Suprapubic skin (tissue), 4 donors: ENCODE results near the gene MEF2C. TPM values are rescaled to one million over a fixed set of nuclear protein-coding genes. Genes with fewer than 3 reads are reported as not detected.

Experiments used
- DNase-seq, 2 donors: peaks; one replicate each; pipeline ENCODE4 v3.0.0-alpha.2; 2019; ENCODE audit warnings: low spot score in 2 of 2
- H3K27ac ChIP-seq: fragments of 200-600 bp; sonication (generic); one replicate; pipeline ENCODE4 v1.5.1; 2019
- H3K27me3 ChIP-seq: fragments of 200-600 bp; sonication (generic); one replicate; pipeline ENCODE4 v1.5.1; 2019
- H3K36me3 ChIP-seq: fragments of 200-600 bp; sonication (generic); one replicate; pipeline ENCODE4 v1.5.1; 2019
- H3K4me1 ChIP-seq: fragments of 200-600 bp; sonication (generic); one replicate; pipeline ENCODE4 v1.5.1; 2019
- H3K4me3 ChIP-seq: fragments of 200-600 bp; sonication (generic); one replicate; pipeline ENCODE4 v1.5.1; 2019; ENCODE audit warnings: mild to moderate bottlenecking
- H3K9me3 ChIP-seq: fragments of 200-600 bp; sonication (generic); one replicate; pipeline ENCODE4 v1.5.1; 2019
- CTCF ChIP-seq, 2 donors: fragments of 200-600 bp in 1 of 2; fragments of 450-650 bp in 1 of 2; sonication (generic) in 1 of 2; IDR thresholded peaks; one replicate each; pipeline ENCODE4 v1.5.1; 2016 to 2019; ENCODE audit warnings: antibody characterized with exemption in 2 of 2, mild to moderate bottlenecking in 1 of 2, moderate library complexity in 1 of 2
- EP300 ChIP-seq: sonication (generic); formaldehyde crosslinking; IDR thresholded peaks from one replicate; pipeline ENCODE4 v1.6.1; 2017; ENCODE audit warnings: antibody characterized with exemption
- POLR2A ChIP-seq, 2 donors: fragments of 450-650 bp; IDR thresholded peaks; one replicate each; pipeline ENCODE4 v1.6.1; 2017; ENCODE audit warnings: antibody characterized with exemption in 2 of 2, mild to moderate bottlenecking in 2 of 2, moderate library complexity in 2 of 2
- POLR2AphosphoS5 ChIP-seq, 3 donors: sonication (generic); formaldehyde crosslinking; IDR thresholded peaks; one replicate each; pipeline ENCODE4 v1.6.1; 2017; ENCODE audit warnings: antibody characterized with exemption in 3 of 3
- WGBS: methylation state at CpG from one replicate; pipeline ENCODE4 v1.1.5; 2018; 5-methylcytosine and 5-hydroxymethylcytosine counted together
- total RNA-seq, 4 donors: library from RNA; depleted of rRNA; stranded (reverse); fragments of >200 nt; gene quantifications; one replicate each; pipeline ENCODE4 v1.1.0, GENCODE V29; 2016

MEF2C gene
- total RNA-seq, 4 donors from 2014 or later = 5.9 to 15.9 (median 10.1) TPM

DNA sequence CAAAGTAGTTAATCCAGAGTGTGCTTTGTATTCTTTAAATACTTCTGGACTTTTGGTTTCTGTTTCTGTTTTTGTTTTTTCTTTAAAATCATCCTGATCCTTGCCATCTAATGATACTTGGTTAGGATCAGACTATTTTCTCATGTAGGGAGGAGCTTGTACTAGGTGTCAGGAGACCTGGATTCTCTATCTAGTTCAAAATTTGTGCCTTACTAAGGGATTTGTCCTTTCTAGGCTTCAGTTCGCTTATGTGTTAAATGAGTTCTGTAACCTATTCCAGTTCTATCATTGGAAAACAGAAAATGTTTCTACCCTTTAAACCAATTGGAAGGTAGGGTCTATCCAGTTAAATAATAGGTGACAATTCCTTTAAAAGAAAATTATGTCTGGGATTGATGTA lies 3.3 kb upstream of the MEF2C start:
- 67% methylated on average over 1 of the region's 1 CpG for WGBS
- TF ChIP-seq CTCF (IDR thresholded peaks at IDR 0.05) = no peak
- no peak for TF ChIP-seq POLR2AphosphoS5 (IDR thresholded peaks at IDR 0.05)
- no peak for TF ChIP-seq POLR2A (IDR thresholded peaks at IDR 0.05)
- TF ChIP-seq EP300 = no peak

DNA sequence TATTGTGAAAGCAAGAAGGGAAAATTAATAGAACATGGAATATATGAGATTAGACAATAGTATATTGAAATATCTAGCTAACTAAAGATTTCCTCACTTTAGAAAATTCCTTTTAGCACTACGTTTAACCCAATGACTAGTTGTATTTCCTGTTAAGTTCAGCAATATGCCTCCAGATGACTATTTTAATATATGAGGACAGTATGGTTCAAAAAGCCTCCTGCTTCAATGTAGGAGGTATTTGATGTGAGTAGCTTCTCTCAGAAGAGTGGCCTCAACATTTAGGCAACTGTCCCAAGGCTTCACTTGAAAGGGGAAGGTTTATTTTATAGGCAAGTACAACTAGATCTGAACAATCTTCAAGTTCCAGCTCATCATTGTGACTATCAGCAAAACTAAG lies 2.0 kb upstream of the MEF2C start:
- H3K27ac ChIP-seq = peak overlapping the region; percentile 21
- H3K4me3 ChIP-seq = no peak overlapping the region
- no peak for TF ChIP-seq CTCF (IDR thresholded peaks at IDR 0.05)
- TF ChIP-seq POLR2A (IDR thresholded peaks at IDR 0.05) = no peak
- no peak for TF ChIP-seq EP300
- no peak for TF ChIP-seq POLR2AphosphoS5 (IDR thresholded peaks at IDR 0.05)
- no peaks in the 10 kb centered on the region for H3K27me3 ChIP-seq
- H3K36me3 ChIP-seq = no peaks in the 10 kb centered on the region
- 33% methylated on average over 1 of the region's 1 CpG for WGBS
- no peak for DNase-seq
- H3K9me3 ChIP-seq = no peaks in the 10 kb centered on the region
- peaks cover 19% of the 10 kb centered on the region for H3K4me1 ChIP-seq

More for the DNA sequence above, 3.3 kb upstream of the MEF2C start:
- H3K36me3 ChIP-seq = no peaks in the 10 kb centered on the region
- no peak for DNase-seq
- H3K9me3 ChIP-seq = no peaks in the 10 kb centered on the region
- H3K27ac ChIP-seq = peak overlapping the region; percentile 5
- peak overlapping the region; percentile 20 for H3K4me3 ChIP-seq
- H3K27me3 ChIP-seq = no peaks in the 10 kb centered on the region
- peaks cover 16% of the 10 kb centered on the region for H3K4me1 ChIP-seq

DNA sequence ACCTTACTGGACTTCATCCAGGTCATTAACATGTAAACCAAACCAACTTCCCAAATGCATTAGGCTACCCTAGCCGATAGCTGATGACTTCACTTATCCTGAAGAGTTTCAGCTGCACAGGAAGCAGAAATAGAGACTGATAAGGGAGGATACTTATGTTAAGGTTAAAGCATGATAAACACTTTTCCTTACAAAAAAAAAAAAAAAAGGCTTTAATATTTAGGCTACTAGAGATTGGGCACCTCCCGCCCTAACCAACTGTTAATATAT lies 1.6 kb upstream of the MEF2C start:
- Histone ChIP-seq H3K9me3 (no peaks in the 10 kb centered on the region), H3K4me3 (peak overlapping the region; percentile 55), H3K27ac (peak overlapping the region; percentile 88), H3K27me3 (no peaks in the 10 kb centered on the region), H3K36me3 (no peaks in the 10 kb centered on the region), H3K4me1 (peaks cover 19% of the 10 kb centered on the region)
- no peak for DNase-seq
- TF ChIP-seq POLR2AphosphoS5 (IDR thresholded peaks at IDR 0.05) (no peak), POLR2A (IDR thresholded peaks at IDR 0.05) (no peak), CTCF (IDR thresholded peaks at IDR 0.05) (no peak), EP300 (no peak)
- WGBS = 34% methylated on average over 2 of the region's 2 CpGs

DNA sequence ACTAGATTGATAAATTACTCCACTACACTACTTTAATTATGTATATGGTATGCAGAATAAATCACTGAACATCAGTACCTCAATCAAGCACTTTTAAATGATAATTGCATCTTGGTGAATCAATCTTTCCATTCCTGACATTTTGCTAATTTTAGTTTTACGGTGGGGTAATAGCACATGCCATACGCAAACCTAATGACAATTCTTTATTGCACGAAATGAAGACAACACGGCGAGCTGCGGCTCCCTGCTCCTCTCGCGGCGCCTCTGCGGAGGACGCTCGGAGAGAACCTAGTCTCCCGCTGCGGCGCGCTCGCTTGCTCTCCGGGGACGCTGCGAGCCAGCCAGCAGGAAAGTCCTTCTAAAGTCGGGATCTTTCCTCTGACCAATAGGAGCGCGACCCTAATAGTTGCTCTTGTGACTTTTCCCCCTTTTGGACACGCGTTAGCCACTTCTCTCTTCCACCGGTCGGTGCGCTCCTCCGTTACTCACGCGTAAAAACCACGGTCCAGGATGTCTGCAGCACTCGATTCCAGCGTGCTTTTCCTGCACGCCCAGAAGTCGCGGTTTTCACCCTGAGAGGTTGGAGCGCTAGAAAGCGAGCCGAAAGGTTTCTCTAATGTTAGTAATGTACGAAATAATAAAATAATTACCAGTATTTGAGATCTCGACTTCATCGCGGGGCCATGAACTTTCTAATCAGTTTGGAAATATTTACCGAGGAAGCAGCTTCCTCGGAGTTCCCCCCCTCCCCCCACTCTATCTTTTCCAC lies 1.0 kb upstream of the MEF2C start:
- no peaks in the 10 kb centered on the region for H3K9me3 ChIP-seq
- no peaks in the 10 kb centered on the region for H3K27me3 ChIP-seq
- peak overlapping the region; percentile 88 for H3K27ac ChIP-seq
- DNase-seq = peak; percentile 74 to 81
- H3K4me1 ChIP-seq = peaks cover 19% of the 10 kb centered on the region
- 5% methylated on average over 46 of the region's 46 CpGs for WGBS
- TF ChIP-seq POLR2AphosphoS5 (IDR thresholded peaks at IDR 0.05) (peak in 1 of 3 donors; percentile 32), CTCF (IDR thresholded peaks at IDR 0.05) (no peak), EP300 (no peak), POLR2A (IDR thresholded peaks at IDR 0.05) (peak in 1 of 2 donors; percentile 18)
- H3K4me3 ChIP-seq = peak overlapping the region; percentile 55
- H3K36me3 ChIP-seq = no peaks in the 10 kb centered on the region

DNA sequence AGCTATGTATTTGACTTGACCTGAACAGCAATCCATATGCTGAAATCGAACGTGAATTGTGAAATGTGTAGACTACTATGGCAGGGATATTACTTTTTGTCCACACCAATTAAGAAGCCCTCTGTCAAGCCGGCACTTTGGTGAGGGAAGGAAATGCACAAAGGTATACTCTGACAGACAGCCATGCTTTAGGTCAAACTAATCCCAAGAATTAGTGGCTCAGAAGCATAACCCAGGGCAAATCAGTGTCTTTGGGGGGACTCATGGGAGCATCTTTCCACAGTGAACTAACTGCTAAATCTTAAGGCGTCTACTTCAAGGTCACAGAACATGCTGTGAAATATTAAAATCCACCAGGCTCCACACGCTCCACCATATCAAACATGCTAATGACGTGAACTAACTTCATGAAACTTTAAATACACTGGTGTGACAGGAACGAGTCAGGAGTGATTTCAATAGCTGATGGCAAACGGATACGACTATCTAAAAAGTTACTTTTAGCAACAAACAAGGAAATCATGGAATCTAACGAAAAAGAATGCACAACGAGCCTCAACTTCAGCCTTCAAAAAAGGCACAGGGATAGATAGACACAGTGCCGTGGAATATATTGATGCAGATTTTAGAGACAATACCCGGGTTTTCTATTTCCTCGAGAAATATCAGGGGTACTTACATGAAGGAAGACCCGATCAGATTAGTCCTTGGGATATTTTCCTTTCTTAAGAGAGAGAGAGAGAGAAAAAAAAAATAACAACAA lies 527 bp downstream of the MEF2C start:
- H3K27me3 ChIP-seq = no peaks in the 10 kb centered on the region
- H3K36me3 ChIP-seq = no peaks in the 10 kb centered on the region
- no peak for TF ChIP-seq EP300
- TF ChIP-seq POLR2AphosphoS5 (IDR thresholded peaks at IDR 0.05) = no peak
- TF ChIP-seq CTCF (IDR thresholded peaks at IDR 0.05) = no peak
- TF ChIP-seq POLR2A (IDR thresholded peaks at IDR 0.05) = no peak
- peak overlapping the region; percentile 55 for H3K4me3 ChIP-seq
- 2% methylated on average over 15 of the region's 15 CpGs for WGBS
- H3K27ac ChIP-seq = peak overlapping the region; percentile 88
- no peak for DNase-seq
- H3K4me1 ChIP-seq = peaks cover 16% of the 10 kb centered on the region
- H3K9me3 ChIP-seq = no peaks in the 10 kb centered on the region
